GM06990 (cell line): ENCODE measurements around the gene GSC.
"Not testable (repeated sequence)": the region's sequence is repeated elsewhere in the genome, so short reads cannot be mapped to it uniquely, and the experiment has no call there.

Experiments used
- DNase-seq: peaks from one replicate; pipeline ENCODE4 v3.0.0-alpha.2; 2011; ENCODE audit not compliant: insufficient read length; ENCODE audit errors: extremely low read depth
- H3K27me3 ChIP-seq: replicated peaks from 2 replicates; pipeline ENCODE4 v1.6.0; 2011; ENCODE audit warnings: low read length; ENCODE audit not compliant: control insufficient read depth, insufficient read depth
- H3K36me3 ChIP-seq: 2 replicates; pipeline ENCODE4 v1.5.1; 2011; ENCODE audit warnings: low read length; ENCODE audit not compliant: control insufficient read depth, insufficient read depth
- H3K4me3 ChIP-seq: replicated peaks from 2 replicates; pipeline ENCODE4 v1.5.1; 2011; ENCODE audit warnings: low read depth, mild to moderate bottlenecking, control low read depth, low read length
- TF ChIP-seq, protein P1 (sequence below): IDR thresholded peaks from 2 replicates; pipeline ENCODE4 v1.5.1; 2011; ENCODE audit warnings: low read length, control low read depth, mild to moderate bottlenecking, inconsistent platforms; ENCODE audit not compliant: insufficient read depth, poor library complexity, severe bottlenecking

The GSC gene

DNA sequence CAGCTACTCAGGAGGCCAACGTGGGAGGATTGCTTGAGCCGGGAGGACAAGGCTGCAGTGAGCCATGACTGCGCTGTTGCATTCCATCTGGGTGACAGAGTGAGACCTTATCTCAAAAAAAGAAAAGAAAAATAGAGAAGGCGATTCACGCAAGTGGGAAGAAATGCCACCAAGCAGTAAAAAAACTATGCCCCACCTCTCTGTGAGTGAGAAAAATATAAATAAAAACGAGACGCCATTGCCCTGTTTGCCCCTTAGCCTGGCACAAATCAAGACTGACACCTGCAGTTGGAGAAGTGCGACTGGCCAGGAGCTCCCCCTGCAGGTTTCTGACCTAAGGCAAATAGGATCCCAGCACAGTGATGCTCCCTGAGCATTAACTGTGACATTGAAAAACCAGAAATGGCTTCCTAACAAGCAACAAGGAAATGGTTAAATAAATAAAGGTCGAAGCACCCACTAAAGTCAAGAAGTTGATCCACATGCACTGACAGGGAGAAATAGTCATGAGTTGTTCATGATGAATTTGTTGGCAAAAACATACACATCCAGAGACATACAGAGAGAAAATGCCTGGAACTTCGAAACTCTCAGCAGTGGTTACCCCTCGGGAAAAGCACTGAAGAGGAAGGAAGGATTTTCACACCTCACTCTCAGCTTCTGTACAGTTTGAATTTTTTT lies 21.1 kb downstream of the GSC start:
- H3K36me3 ChIP-seq = no peaks in the 10 kb centered on the region
- no peaks in the 10 kb centered on the region; the same call in 1 of the 2 replicates for H3K27me3 ChIP-seq
- TF ChIP-seq, protein P1, sequence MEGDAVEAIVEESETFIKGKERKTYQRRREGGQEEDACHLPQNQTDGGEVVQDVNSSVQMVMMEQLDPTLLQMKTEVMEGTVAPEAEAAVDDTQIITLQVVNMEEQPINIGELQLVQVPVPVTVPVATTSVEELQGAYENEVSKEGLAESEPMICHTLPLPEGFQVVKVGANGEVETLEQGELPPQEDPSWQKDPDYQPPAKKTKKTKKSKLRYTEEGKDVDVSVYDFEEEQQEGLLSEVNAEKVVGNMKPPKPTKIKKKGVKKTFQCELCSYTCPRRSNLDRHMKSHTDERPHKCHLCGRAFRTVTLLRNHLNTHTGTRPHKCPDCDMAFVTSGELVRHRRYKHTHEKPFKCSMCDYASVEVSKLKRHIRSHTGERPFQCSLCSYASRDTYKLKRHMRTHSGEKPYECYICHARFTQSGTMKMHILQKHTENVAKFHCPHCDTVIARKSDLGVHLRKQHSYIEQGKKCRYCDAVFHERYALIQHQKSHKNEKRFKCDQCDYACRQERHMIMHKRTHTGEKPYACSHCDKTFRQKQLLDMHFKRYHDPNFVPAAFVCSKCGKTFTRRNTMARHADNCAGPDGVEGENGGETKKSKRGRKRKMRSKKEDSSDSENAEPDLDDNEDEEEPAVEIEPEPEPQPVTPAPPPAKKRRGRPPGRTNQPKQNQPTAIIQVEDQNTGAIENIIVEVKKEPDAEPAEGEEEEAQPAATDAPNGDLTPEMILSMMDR = peak; percentile 81
- no peak for DNase-seq
- H3K4me3 ChIP-seq = no peak overlapping the region

DNA sequence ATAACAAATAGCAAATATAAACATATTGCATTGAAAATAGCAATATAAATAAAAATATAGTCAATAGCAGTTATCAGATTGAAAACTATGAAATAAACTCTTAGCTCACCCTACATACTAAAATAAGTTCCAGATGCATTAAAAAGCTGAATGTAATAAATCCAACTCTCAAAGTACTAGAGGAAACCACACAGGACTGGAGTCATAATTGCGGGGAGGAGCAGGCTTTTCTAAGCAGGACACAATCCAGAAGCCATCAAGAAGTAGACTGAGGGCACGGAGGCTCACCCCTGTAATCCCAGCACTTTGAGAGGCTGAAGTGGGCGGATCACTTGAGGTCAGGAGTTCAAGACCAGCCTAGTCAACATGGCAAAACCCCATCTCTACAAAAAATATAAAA lies 22.2 kb downstream of the GSC start:
- Histone ChIP-seq H3K4me3 (no peak overlapping the region), H3K27me3 (no peaks in the 10 kb centered on the region; the same call in 1 of the 2 replicates), H3K36me3 (no peaks in the 10 kb centered on the region)
- TF ChIP-seq, protein P1 = no peak
- DNase-seq = no peak

DNA sequence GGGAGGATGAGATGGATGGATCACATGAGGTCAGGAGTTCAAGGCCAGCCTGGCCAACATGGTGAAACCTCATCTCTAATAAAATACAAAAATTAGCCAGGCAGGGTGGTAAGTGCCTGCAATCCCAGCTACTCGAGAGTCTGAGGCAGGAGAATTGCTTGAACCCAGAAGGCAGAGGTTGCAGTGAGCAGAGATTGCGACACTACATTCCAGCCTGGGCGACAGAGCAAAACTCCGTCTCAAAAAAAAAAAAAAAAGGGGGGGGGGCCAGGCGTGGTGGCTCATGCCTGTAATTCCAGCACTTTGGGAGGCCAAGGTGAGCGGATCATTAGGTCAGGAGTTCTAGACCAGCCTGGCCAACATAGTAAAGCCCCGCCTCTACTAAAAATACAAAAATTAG lies 22.8 kb downstream of the GSC start:
- DNase-seq, H3K36me3 ChIP-seq, H3K27me3 ChIP-seq, H3K4me3 ChIP-seq: not testable (repeated sequence)

DNA sequence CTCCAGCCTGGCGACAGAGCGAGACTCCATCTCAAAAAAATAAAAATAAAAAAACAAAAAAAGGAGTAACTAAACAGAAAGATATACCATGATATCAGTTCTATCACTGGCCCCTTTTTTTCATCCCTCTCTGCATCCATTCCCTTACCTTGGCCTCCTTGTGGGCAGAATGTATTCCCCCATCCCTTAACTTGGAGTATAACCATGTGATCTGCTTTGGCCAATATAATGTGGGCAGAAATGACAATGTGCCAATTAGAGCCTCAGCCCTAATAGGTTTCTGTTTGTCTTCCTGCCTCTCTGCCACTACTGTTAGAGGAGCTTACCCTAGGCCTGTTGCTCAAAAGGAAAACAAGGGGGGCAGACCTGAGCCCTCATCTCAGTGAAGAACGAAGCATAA lies 23.8 kb downstream of the GSC start:
- DNase-seq = no peak
- Histone ChIP-seq H3K36me3 (no peaks in the 10 kb centered on the region), H3K27me3 (no peaks in the 10 kb centered on the region; the same call in 1 of the 2 replicates), H3K4me3 (no peak overlapping the region)
- TF ChIP-seq, protein P1 = no peak

DNA sequence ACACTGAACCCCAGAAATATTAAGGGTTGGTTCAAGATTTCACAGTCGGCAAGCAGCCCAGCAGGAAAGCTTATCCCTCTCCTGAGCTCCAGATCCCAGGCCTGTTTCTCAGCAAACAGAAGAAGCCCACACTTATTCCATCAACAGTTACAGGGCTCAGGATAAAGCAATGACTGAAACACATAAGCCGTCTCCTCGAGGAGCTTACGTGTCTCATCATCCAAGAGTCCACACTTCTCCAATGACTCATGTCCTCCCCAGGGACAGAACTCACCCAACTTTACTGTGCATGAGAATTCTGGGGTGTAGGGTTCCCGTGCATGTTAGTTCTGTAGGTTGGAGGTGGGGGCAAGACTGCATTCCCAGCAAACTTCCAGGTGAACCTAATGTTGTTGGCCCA lies 31.2 kb downstream of the GSC start:
- peaks cover 3% of the 10 kb centered on the region for H3K27me3 ChIP-seq
- no peaks in the 10 kb centered on the region for H3K36me3 ChIP-seq
- no peak for DNase-seq
- TF ChIP-seq, protein P1 = no peak
- H3K4me3 ChIP-seq = no peak overlapping the region

DNA sequence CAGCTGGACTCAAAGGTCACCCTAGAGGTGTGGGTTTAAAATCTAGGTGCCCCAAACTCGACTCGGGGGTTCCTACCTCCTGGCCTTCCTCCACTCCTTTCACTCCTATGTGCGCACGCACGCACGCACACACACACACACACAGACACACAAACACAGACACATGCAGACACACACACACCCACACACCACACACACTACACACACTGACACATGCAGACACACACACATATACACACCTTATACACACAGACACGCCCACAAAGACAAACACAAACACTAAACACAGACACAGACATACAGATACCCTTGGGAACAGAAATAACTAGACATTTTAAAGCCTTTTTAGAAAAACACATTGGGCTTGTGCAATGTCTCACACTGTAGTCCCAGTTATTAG lies 31.8 kb downstream of the GSC start:
- Histone ChIP-seq H3K36me3 (no peaks in the 10 kb centered on the region), H3K27me3 (peaks cover 3% of the 10 kb centered on the region), H3K4me3 (no peak overlapping the region)
- no peak for DNase-seq
- TF ChIP-seq, protein P1 = no peak
